Left ventricle myocardium inferior (tissue), 1 donor: ENCODE results near the gene FNDC3A. TPM values are rescaled to one million over a fixed set of nuclear protein-coding genes. Genes with fewer than 3 reads are reported as not detected.

Source experiments
- DNase-seq: peaks from one replicate; pipeline ENCODE4 v3.0.0-alpha.2; 2020
- H3K27ac ChIP-seq: fragments of 200-600 bp; replicated peaks from 2 replicates; pipeline ENCODE4 v1.8.0; 2021
- H3K27me3 ChIP-seq: fragments of 200-600 bp; 2 replicates; pipeline ENCODE4 v1.8.0; 2021; ENCODE audit warnings: low read depth
- H3K36me3 ChIP-seq: fragments of 200-600 bp; 2 replicates; pipeline ENCODE4 v1.8.0; 2021
- H3K4me1 ChIP-seq: fragments of 200-600 bp; 2 replicates; pipeline ENCODE4 v1.8.0; 2021
- H3K4me3 ChIP-seq: fragments of 200-600 bp; 2 replicates; pipeline ENCODE4 v1.8.0; 2021; ENCODE audit warnings: mild to moderate bottlenecking, moderate library complexity
- H3K9me3 ChIP-seq: fragments of 200-600 bp; replicated peaks from 2 replicates; pipeline ENCODE4 v1.8.0; 2021
- intact Hi-C: fragments of 100-400 bp; cut with micrococcal nuclease; formaldehyde crosslinking; loops from one replicate; pipeline ENCODE4 v1.11.0; 2022
- total RNA-seq: library from RNA; stranded (reverse); fragmentation: NEBNext Ultra II Directional; extraction: Animal tissue kit (Norgen Biotek cat#: 25700); gene quantifications from one replicate; pipeline ENCODE4 v1.2.1, GENCODE V29; 2021
- TF ChIP-seq, protein P1 (sequence below): fragments of 200-600 bp; IDR thresholded peaks from 2 replicates; pipeline ENCODE4 v1.8.0; 2021; ENCODE audit warnings: antibody characterized with exemption, mild to moderate bottlenecking, borderline replicate concordance
- donor health status: DM: no; HTN: yes; CAD: no; lungs with severe emphysema.

Gene FNDC3A
- total RNA-seq, 1 donor from 2014 or later, result 18.9 TPM

DNA sequence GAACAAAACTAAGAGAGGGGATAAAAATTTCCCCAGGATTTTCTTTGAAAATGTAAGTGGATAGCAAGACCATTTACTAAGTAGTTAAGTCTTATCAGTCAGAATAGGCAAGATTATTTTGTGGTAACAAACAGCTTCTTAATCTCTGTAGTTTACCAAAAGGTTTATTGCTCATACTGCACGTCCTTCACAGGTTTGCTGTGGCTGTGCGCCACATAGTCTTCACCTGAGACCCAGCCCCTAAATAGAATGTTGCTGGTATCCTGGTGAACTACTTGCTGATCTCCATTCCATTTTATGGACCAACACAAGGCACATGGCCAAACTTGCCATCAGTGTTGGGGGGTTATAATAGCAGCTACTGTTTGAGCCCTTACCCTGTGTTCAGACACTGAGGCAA, 44.6 kb downstream of the FNDC3A start:
- DNase-seq, result no peak
- Histone ChIP-seq H3K9me3 (peaks cover 28% of the 10 kb centered on the region), H3K4me3 (no peak overlapping the region), H3K4me1 (no peaks in the 10 kb centered on the region), H3K36me3 (peaks cover 21% of the 10 kb centered on the region), H3K27ac (no peak overlapping the region), H3K27me3 (no peaks in the 10 kb centered on the region)
- intact Hi-C loops, result no loop called here
- TF ChIP-seq, protein P1, sequence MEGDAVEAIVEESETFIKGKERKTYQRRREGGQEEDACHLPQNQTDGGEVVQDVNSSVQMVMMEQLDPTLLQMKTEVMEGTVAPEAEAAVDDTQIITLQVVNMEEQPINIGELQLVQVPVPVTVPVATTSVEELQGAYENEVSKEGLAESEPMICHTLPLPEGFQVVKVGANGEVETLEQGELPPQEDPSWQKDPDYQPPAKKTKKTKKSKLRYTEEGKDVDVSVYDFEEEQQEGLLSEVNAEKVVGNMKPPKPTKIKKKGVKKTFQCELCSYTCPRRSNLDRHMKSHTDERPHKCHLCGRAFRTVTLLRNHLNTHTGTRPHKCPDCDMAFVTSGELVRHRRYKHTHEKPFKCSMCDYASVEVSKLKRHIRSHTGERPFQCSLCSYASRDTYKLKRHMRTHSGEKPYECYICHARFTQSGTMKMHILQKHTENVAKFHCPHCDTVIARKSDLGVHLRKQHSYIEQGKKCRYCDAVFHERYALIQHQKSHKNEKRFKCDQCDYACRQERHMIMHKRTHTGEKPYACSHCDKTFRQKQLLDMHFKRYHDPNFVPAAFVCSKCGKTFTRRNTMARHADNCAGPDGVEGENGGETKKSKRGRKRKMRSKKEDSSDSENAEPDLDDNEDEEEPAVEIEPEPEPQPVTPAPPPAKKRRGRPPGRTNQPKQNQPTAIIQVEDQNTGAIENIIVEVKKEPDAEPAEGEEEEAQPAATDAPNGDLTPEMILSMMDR, result no peak

DNA sequence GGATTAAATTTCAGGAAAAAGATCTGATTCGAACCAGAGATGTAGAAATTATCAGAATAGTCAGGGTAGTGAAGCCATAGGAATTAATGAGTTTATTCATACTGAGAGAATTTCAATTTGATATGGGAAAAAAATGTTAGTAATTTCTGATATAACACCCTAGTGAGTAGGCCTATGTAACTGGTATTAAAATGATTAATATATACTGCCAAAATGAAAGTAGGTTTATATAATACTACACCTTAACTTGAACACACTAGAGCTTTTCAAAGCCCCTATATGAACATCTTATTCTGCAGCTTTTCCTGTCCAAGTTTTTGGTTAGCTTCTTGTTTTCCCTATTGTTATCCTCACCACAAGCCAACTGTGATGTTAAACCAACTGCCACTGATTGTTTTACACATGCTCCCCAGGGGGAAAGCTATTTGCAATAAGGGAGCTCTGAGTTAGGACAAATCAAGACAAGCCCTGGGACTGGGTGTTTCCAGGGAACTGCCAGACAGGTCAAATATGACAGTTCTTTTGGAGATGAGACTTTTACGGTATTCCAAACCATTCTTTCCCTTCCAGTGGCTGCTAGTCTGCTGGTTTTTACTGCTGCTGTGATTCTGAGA, 45.3 kb downstream of the FNDC3A start:
- peaks cover 21% of the 10 kb centered on the region for H3K36me3 ChIP-seq
- TF ChIP-seq, protein P1, result no peak
- no peaks in the 10 kb centered on the region for H3K27me3 ChIP-seq
- peaks cover 28% of the 10 kb centered on the region for H3K9me3 ChIP-seq
- H3K4me1 ChIP-seq, result no peaks in the 10 kb centered on the region
- intact Hi-C loops, result no loop called here
- no peak for DNase-seq
- no peak overlapping the region for H3K4me3 ChIP-seq
- no peak overlapping the region for H3K27ac ChIP-seq

DNA sequence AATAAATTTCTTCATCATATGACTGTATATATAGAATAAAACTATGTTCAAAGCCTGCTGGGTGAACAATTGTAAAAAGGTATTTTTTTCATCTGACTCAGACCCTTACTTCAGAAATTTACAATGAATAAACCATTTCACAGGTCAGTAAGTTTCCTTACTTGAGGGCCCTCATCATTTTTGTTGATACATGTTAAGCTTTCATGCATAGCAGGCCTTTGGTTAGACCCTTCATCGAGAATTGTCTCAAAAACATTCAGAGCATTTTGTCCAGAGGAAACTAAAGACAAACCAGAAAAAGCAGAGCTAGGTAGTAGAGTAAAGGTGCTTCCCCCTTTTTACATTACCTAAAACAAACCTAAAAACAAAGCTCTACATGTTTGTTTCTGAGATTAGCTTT, 46.2 kb downstream of the FNDC3A start:
- intact Hi-C loops, result no loop called here
- no peak for DNase-seq
- TF ChIP-seq, protein P1, result no peak
- peaks cover 21% of the 10 kb centered on the region for H3K36me3 ChIP-seq
- peaks cover 28% of the 10 kb centered on the region for H3K9me3 ChIP-seq
- no peaks in the 10 kb centered on the region for H3K4me1 ChIP-seq
- no peak overlapping the region for H3K4me3 ChIP-seq
- H3K27ac ChIP-seq, result no peak overlapping the region
- H3K27me3 ChIP-seq, result no peaks in the 10 kb centered on the region

- no peaks in the 10 kb centered on the region for H3K4me1 ChIP-seq
- H3K27ac ChIP-seq, result no peak overlapping the region
- intact Hi-C loops, result no loop called here
- H3K27me3 ChIP-seq, result no peaks in the 10 kb centered on the region
- TF ChIP-seq, protein P1, result no peak
- no peak for DNase-seq
- no peak overlapping the region for H3K4me3 ChIP-seq
- H3K9me3 ChIP-seq, result peaks cover 24% of the 10 kb centered on the region
- peaks cover 21% of the 10 kb centered on the region for H3K36me3 ChIP-seq
Measured at GRCh38 chr13:49022472-49023144, 46.9 kb downstream of the FNDC3A start.

DNA sequence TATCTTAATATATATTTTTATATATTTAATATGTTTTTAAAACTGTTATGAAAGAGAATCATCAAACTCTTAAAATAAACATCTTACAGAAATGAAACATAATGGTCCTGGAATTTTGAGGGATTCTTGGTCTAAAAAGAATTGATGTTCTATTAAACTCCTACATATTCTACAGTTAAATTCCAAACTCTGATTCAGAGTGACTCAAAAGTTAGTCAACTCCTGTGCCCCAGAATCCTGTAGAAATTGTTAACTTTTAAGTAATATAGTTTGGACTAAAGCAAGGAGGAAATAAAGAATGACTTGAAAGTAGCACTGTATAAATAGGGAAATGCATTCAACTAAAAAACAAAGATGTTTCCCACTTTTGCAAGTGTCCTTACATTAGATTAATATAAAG, 47.7 kb downstream of the FNDC3A start:
- H3K9me3 ChIP-seq, result peaks cover 24% of the 10 kb centered on the region
- TF ChIP-seq, protein P1, result no peak
- no peak overlapping the region for H3K27ac ChIP-seq
- no peaks in the 10 kb centered on the region for H3K27me3 ChIP-seq
- peaks cover 22% of the 10 kb centered on the region for H3K36me3 ChIP-seq
- DNase-seq, result no peak
- H3K4me1 ChIP-seq, result no peaks in the 10 kb centered on the region
- H3K4me3 ChIP-seq, result no peak overlapping the region
- intact Hi-C loops, result no loop called here
